GM12878 (cell line): Measurements from ENCODE around the gene CCNA2.

Experiments
- CHD2 ChIP-seq: IDR thresholded peaks from 2 replicates; pipeline ENCODE4 v1.6.1; 2011; ENCODE audit warnings: low read depth, low read length, improper control_type of control experiment, borderline replicate concordance
- EZH2 ChIP-seq: IDR thresholded peaks from 2 replicates; pipeline ENCODE4 v1.6.1; 2012; ENCODE audit warnings: low read depth, mild to moderate bottlenecking, control low read depth, inconsistent platforms, low read length, borderline replicate concordance; ENCODE audit not compliant: control insufficient read depth
- FOS ChIP-seq: IDR thresholded peaks from 3 replicates; pipeline ENCODE4 v1.6.1; 2011; ENCODE audit warnings: borderline replicate concordance; ENCODE audit not compliant: insufficient read length; ENCODE audit errors: extremely low read depth
- RAD51 ChIP-seq: fragments of 450-650 bp; IDR thresholded peaks from 2 replicates; pipeline ENCODE4 v1.6.1; 2016; ENCODE audit warnings: moderate library complexity, mild to moderate bottlenecking, inconsistent platforms
- TAF1 ChIP-seq: IDR thresholded peaks from 2 replicates; pipeline ENCODE4 v1.6.1; 2011; ENCODE audit warnings: mild to moderate bottlenecking, low read depth, low read length, borderline replicate concordance
- TF ChIP-seq, protein P1 (sequence below), 3 experiments: IDR thresholded peaks in 2 of 3; conservative IDR thresholded peaks in 1 of 3; 2 replicates each; pipeline ENCODE4 v1.5.1; 2011; ENCODE audit warnings: low read depth in 3 of 3, low read length in 3 of 3, mild to moderate bottlenecking in 3 of 3, control low read depth in 2 of 3, moderate library complexity in 2 of 3, inconsistent platforms in 1 of 3, mixed read lengths in 1 of 3; ENCODE audit not compliant: control insufficient read depth in 2 of 3, insufficient read depth in 1 of 3; ENCODE audit errors: extremely low read depth in 1 of 3
- TF ChIP-seq, protein P2 (sequence below): IDR thresholded peaks from 2 replicates; pipeline ENCODE4 v1.6.1; 2012; ENCODE audit warnings: low read depth, low read length, improper control_type of control experiment

DNA sequence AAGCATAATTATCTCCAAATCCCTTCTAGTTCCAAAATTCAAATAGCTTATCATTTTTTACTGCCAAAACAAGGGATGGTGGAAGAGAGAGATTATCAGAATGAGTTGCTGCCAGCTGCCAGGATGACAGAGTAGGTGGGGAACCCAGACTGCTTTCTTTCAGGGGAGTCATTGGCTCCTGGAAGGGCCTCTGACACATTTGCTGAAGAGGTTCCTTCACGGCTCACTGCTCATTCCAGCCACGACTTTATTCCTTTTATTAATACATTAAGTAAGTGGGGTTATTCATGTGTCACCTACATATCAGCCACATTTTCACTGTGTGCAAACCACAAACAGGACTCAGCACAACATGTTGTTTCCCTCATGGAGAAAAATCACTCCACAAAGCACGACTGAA, 46.1 kb downstream of the CCNA2 start:
- no peak for TF ChIP-seq TAF1
- no peak for TF ChIP-seq RAD51
- no peak for TF ChIP-seq EZH2
- TF ChIP-seq CHD2, result no peak
- TF ChIP-seq FOS, result no peak
- TF ChIP-seq, protein P1, sequence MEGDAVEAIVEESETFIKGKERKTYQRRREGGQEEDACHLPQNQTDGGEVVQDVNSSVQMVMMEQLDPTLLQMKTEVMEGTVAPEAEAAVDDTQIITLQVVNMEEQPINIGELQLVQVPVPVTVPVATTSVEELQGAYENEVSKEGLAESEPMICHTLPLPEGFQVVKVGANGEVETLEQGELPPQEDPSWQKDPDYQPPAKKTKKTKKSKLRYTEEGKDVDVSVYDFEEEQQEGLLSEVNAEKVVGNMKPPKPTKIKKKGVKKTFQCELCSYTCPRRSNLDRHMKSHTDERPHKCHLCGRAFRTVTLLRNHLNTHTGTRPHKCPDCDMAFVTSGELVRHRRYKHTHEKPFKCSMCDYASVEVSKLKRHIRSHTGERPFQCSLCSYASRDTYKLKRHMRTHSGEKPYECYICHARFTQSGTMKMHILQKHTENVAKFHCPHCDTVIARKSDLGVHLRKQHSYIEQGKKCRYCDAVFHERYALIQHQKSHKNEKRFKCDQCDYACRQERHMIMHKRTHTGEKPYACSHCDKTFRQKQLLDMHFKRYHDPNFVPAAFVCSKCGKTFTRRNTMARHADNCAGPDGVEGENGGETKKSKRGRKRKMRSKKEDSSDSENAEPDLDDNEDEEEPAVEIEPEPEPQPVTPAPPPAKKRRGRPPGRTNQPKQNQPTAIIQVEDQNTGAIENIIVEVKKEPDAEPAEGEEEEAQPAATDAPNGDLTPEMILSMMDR (IDR thresholded peaks at IDR 0.05 in 2 of 3, conservative IDR thresholded peaks at IDR 0.05 in 1 of 3; ENCODE audit: control insufficient read depth in 2 of 3, extremely low read depth in 1 of 3, insufficient read depth in 1 of 3, low read depth in 3 of 3, low read length in 3 of 3), result no peak
- TF ChIP-seq, protein P2, sequence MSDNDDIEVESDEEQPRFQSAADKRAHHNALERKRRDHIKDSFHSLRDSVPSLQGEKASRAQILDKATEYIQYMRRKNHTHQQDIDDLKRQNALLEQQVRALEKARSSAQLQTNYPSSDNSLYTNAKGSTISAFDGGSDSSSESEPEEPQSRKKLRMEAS, result no peak
